Endothelial cell of umbilical vein (primary cell): ENCODE data around the gene RAD18. TPM values are rescaled to one million over a fixed set of nuclear protein-coding genes. Genes with fewer than 3 reads are reported as not detected.

Experiments used
- BruUV-seq: library from RNA; stranded (reverse); fragments of 400-500 nt; replicated peaks from 2 replicates; lab custom pipeline; 2021; lab: Mats Ljungman, UMichigan
- CTCF ChIA-PET: fragments of 300-600, 350-600 bp; sonication (Branson Sonifier 250); formaldehyde crosslinking; loops from one replicate; lab custom pipeline; 2021; ENCODE audit warnings: antibody characterized with exemption, inconsistent platforms; lab: Charles Lee
- POLR2A ChIA-PET: fragments of 300-600, 350-600 bp; sonication (Branson Sonifier 250); formaldehyde crosslinking; loops from one replicate; lab custom pipeline; 2021; ENCODE audit warnings: antibody characterized with exemption, inconsistent platforms; lab: Charles Lee
- DNase-seq: peaks from one replicate; pipeline ENCODE4 v3.0.0-alpha.2; 2011; ENCODE audit warnings: low read depth, low spot score
- FAIRE-seq: peaks from 2 replicates; lab custom pipeline; 2011; peaks lifted over from hg19 to GRCh38; lab: Jason Lieb, UNC
- H2AFZ ChIP-seq: 2 replicates; pipeline ENCODE4 v1.6.0; 2012; ENCODE audit warnings: low read depth, low read length, control low read depth, inconsistent platforms
- H3K27ac ChIP-seq: 2 replicates; pipeline ENCODE4 v1.5.1; 2011; ENCODE audit warnings: low read depth, mild to moderate bottlenecking, control low read depth, low read length, moderate library complexity; ENCODE audit not compliant: insufficient read depth
- H3K27me3 ChIP-seq, 2 experiments: 2 replicates each; pipeline versions ENCODE4 v1.6.0 to v1.6.1; 2011; ENCODE audit warnings: low read length in 2 of 2, mixed read lengths in 1 of 2; ENCODE audit not compliant: control insufficient read depth in 2 of 2, insufficient read depth in 2 of 2
- H3K36me3 ChIP-seq, 2 experiments: 2 replicates in 1 of 2; 3 replicates in 1 of 2; pipeline ENCODE4 v1.5.1; 2011; ENCODE audit warnings: low read length in 2 of 2, mild to moderate bottlenecking in 1 of 2, moderate library complexity in 1 of 2; ENCODE audit not compliant: control insufficient read depth in 2 of 2, insufficient read depth in 2 of 2; ENCODE audit errors: extremely low read depth in 1 of 2
- H3K4me1 ChIP-seq: 3 replicates; pipeline ENCODE4 v1.5.1; 2011; ENCODE audit warnings: mild to moderate bottlenecking, low read length; ENCODE audit not compliant: control insufficient read depth, insufficient read depth; ENCODE audit errors: extremely low read depth
- H3K4me2 ChIP-seq: 2 replicates; pipeline ENCODE4 v1.6.1; 2011; ENCODE audit warnings: low read length, control low read depth, mixed read lengths; ENCODE audit not compliant: insufficient read depth
- H3K4me3 ChIP-seq, 3 experiments: fragments of 200-600 bp in 1 of 3; sonication (generic), shearing (Covaris generic) in 1 of 3; replicated peaks in 1 of 3; 2 replicates each; pipeline ENCODE4 v1.5.1; 2011 to 2016; ENCODE audit warnings: control low read depth in 3 of 3, low read length in 3 of 3, mild to moderate bottlenecking in 2 of 3, inconsistent platforms in 1 of 3, low read depth in 1 of 3, moderate library complexity in 1 of 3; ENCODE audit not compliant: insufficient read depth in 1 of 3
- H3K79me2 ChIP-seq: 2 replicates; pipeline ENCODE4 v1.6.0; 2012; ENCODE audit warnings: low read length, inconsistent platforms; ENCODE audit not compliant: control insufficient read depth, insufficient read depth
- H3K9ac ChIP-seq: replicated peaks from 2 replicates; pipeline ENCODE3; 2011; ENCODE audit warnings: low read length, control low read depth; ENCODE audit not compliant: insufficient read depth; ENCODE audit errors: extremely low read depth
- H3K9me1 ChIP-seq: replicated peaks from 3 replicates; pipeline ENCODE4 v1.6.0; 2011; ENCODE audit warnings: mild to moderate bottlenecking, low read length; ENCODE audit not compliant: control insufficient read depth, insufficient read depth; ENCODE audit errors: extremely low read depth
- H3K9me3 ChIP-seq: replicated peaks from 2 replicates; pipeline ENCODE4 v1.5.1; 2012; ENCODE audit warnings: low read length, inconsistent platforms; ENCODE audit not compliant: control insufficient read depth, insufficient read depth
- H4K20me1 ChIP-seq: replicated peaks from 2 replicates; pipeline ENCODE3; 2011; ENCODE audit warnings: mild to moderate bottlenecking, low read length; ENCODE audit not compliant: control insufficient read depth, insufficient read depth; ENCODE audit errors: extremely low read depth
- EZH2 ChIP-seq: IDR thresholded peaks from 2 replicates; pipeline ENCODE4 v1.6.1; 2012; ENCODE audit warnings: borderline replicate concordance, low read depth, mild to moderate bottlenecking, moderate library complexity, low read length, inconsistent platforms; ENCODE audit not compliant: severe bottlenecking
- FOS ChIP-seq: IDR thresholded peaks from 2 replicates; pipeline ENCODE4 v1.6.1; 2011; ENCODE audit warnings: mild to moderate bottlenecking, low read length, moderate library complexity, borderline replicate concordance; ENCODE audit not compliant: insufficient read depth
- GATA2 ChIP-seq: IDR thresholded peaks from 2 replicates; pipeline ENCODE4 v1.7.0; 2011; ENCODE audit warnings: low read depth, mild to moderate bottlenecking, moderate library complexity, mixed read lengths, low read length; ENCODE audit not compliant: insufficient read length, insufficient read depth
- JUN ChIP-seq: IDR thresholded peaks from 2 replicates; pipeline ENCODE4 v1.6.1; 2011; ENCODE audit warnings: borderline replicate concordance, low read depth; ENCODE audit not compliant: insufficient read length, insufficient read depth
- MYC ChIP-seq: IDR thresholded peaks from one replicate; pipeline ENCODE4 v1.6.1; 2011; ENCODE audit warnings: mild to moderate bottlenecking, low read depth, low read length
- POLR2A ChIP-seq: IDR thresholded peaks from 2 replicates; pipeline ENCODE4 v1.6.1; 2012; ENCODE audit warnings: low read depth, mild to moderate bottlenecking, control low read depth, low read length
- POLR2AphosphoS5 ChIP-seq: IDR thresholded peaks from 2 replicates; pipeline ENCODE4 v1.6.1; 2012; ENCODE audit warnings: low read depth, mild to moderate bottlenecking, control low read depth, low read length, moderate library complexity; ENCODE audit not compliant: insufficient read depth
- dilution Hi-C: fragments of 300-500 bp; cut with MboI; formaldehyde crosslinking; loops from one replicate; pipeline ENCODE4 v1.15.0; 2019; ENCODE audit warnings: low sequenced_read_pairs; ENCODE audit not compliant: extremely low pct_ligation_motif_present
- intact Hi-C: fragments of 100-400 bp; cut with micrococcal nuclease; formaldehyde crosslinking; loops from one replicate; pipeline ENCODE4 v1.10.0; 2022
- polyA plus RNA-seq, 4 experiments: library from polyadenylated mRNA; depleted of rRNA in 3 of 4; stranded (reverse) in 3 of 4; unstranded in 1 of 4; fragments of >200 nt; gene quantifications; 2 replicates each; pipeline versions ENCODE4 v1.2.1 to v1.2.3, GENCODE V29; 2011 to 2012; ENCODE audit warnings: missing spikeins in 1 of 4
- total RNA-seq: library from RNA; stranded (reverse); gene quantifications from 2 replicates; pipeline ENCODE4 v1.2.3, GENCODE V29; 2021
- TF ChIP-seq, protein P1 (sequence below), 2 donors: IDR thresholded peaks; 1 replicate in 1 of 2; 2 replicates in 1 of 2; pipeline ENCODE4 v1.5.1; 2011; ENCODE audit warnings: low read length in 2 of 2, mild to moderate bottlenecking in 2 of 2, moderate library complexity in 2 of 2, control low read depth in 1 of 2, inconsistent platforms in 1 of 2, low read depth in 1 of 2; ENCODE audit not compliant: insufficient read depth in 1 of 2; ENCODE audit errors: extremely low read depth in 1 of 2
- TF ChIP-seq, protein P2 (sequence below): IDR thresholded peaks from 2 replicates; pipeline ENCODE4 v1.6.1; 2011; ENCODE audit not compliant: insufficient read depth, insufficient read length

RAD18 gene
- total and polyA plus RNA-seq, 2 donors (not counting 3 experiments of a cell fraction or from before 2014, with no cell fraction given), result 7.9 to 23.8 TPM

DNA sequence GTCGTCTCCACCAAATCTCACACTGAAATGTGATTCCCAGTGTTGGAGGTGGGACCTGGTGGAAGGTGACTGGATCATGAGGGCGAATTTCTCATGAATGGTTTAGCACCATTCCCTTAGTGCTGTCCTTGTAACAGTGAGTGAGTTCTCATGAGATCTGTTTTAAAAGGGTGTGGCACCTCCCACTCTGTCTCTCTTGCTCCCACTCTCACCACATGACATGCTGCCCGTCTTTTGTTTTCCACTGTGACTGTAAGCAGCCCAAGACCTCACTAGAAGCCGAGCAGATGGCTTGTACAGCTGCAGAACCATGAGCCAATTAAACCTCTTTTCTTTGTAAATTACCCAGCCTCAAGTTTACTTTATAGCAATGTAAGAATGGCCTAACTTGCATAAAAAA, 21.2 kb downstream of the RAD18 start:
- dilution Hi-C loops, result no loop called here
- TF ChIP-seq GATA2, result no peak
- TF ChIP-seq, protein P1, sequence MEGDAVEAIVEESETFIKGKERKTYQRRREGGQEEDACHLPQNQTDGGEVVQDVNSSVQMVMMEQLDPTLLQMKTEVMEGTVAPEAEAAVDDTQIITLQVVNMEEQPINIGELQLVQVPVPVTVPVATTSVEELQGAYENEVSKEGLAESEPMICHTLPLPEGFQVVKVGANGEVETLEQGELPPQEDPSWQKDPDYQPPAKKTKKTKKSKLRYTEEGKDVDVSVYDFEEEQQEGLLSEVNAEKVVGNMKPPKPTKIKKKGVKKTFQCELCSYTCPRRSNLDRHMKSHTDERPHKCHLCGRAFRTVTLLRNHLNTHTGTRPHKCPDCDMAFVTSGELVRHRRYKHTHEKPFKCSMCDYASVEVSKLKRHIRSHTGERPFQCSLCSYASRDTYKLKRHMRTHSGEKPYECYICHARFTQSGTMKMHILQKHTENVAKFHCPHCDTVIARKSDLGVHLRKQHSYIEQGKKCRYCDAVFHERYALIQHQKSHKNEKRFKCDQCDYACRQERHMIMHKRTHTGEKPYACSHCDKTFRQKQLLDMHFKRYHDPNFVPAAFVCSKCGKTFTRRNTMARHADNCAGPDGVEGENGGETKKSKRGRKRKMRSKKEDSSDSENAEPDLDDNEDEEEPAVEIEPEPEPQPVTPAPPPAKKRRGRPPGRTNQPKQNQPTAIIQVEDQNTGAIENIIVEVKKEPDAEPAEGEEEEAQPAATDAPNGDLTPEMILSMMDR (IDR thresholded peaks at IDR 0.05; ENCODE audit: extremely low read depth in 1 of 2, insufficient read depth in 1 of 2, low read depth in 1 of 2, low read length in 2 of 2), result no peak
- TF ChIP-seq, protein P2, sequence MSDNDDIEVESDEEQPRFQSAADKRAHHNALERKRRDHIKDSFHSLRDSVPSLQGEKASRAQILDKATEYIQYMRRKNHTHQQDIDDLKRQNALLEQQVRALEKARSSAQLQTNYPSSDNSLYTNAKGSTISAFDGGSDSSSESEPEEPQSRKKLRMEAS, result no peak
- no peak for TF ChIP-seq FOS
- TF ChIP-seq JUN, result no peak
- TF ChIP-seq EZH2, result no peak
- TF ChIP-seq POLR2AphosphoS5, result no peak
- no peak for TF ChIP-seq POLR2A
- TF ChIP-seq MYC, result no peak
- H3K79me2 ChIP-seq, result peaks cover 2% of the 10 kb centered on the region
- DNase-seq (no peak), FAIRE-seq (no peak)
- H3K4me1 ChIP-seq, result peaks cover 14% of the 10 kb centered on the region
- H3K36me3 ChIP-seq, result peaks cover 3 to 12% of the 10 kb centered on the region in 2 experiments
- no peak overlapping the region for H3K27ac ChIP-seq
- no peak overlapping the region for H3K4me3 ChIP-seq
- no TSS peak for BruUV-seq
- CTCF ChIA-PET, result no interaction called here
- no peak overlapping the region for H2AFZ ChIP-seq
- intact Hi-C loops, result no loop called here
- POLR2A ChIA-PET, result no interaction called here
- H4K20me1 ChIP-seq, result no peaks in the 10 kb centered on the region
- H3K9me1 ChIP-seq, result no peaks in the 10 kb centered on the region
- H3K27me3 ChIP-seq, result no peaks in the 10 kb centered on the region
- no peak overlapping the region for H3K4me2 ChIP-seq
- H3K9me3 ChIP-seq, result no peaks in the 10 kb centered on the region
- H3K9ac ChIP-seq, result no peak overlapping the region
